PC-3 (cell line): ENCODE data around the gene INS.

Source experiments
- CTCF ChIP-seq: fragments of 300-600 bp; sonication (generic); conservative IDR thresholded peaks from 2 replicates; pipeline ENCODE4 v1.5.1; 2017; ENCODE audit warnings: antibody characterized with exemption, low read depth, mild to moderate bottlenecking, low read length
- EZH2 ChIP-seq: fragments of 300-600 bp; sonication (generic); IDR thresholded peaks from one replicate; pipeline ENCODE4 v1.6.1; 2017; ENCODE audit warnings: antibody characterized with exemption, mild to moderate bottlenecking, low read length; ENCODE audit not compliant: unreplicated experiment
- EZH2phosphoT487 ChIP-seq: fragments of 300-600 bp; sonication (generic); IDR thresholded peaks from 2 replicates; pipeline ENCODE4 v1.6.1; 2018; ENCODE audit warnings: mild to moderate bottlenecking, antibody characterized with exemption, low read length, borderline replicate concordance

- TF ChIP-seq CTCF (no peak), EZH2 (no peak), EZH2phosphoT487 (no peak)
Measured at GRCh38 chr11:2122907-2123627, 37.9 kb downstream of the INS start.
